ENCODE data around the gene TULP4. TPM values are rescaled to one million over a fixed set of nuclear protein-coding genes. Genes with fewer than 3 reads are reported as not detected.

The TULP4 gene
- total RNA-seq, 1 donor = 105 TPM

DNA sequence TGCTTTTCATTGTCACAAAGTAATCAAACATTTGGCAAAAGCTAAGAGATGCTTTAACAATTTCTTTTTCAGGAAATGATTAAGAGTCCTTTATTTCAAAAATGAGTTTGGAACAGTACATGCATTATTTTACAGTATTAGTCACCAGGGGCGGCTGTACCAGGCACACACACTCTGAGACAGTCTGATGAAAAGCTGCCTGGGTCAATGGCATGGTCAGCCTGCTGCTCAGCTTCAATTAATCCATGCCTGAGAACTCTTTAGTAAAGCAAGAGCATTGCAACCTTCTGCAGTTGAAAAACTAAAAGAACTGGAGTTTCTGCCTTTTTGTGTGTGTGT lies 105.5 kb downstream of the TULP4 start:
- Histone ChIP-seq H3K27me3 (ENCODE audit: insufficient read depth, low read length) (no peaks in the 10 kb centered on the region), H3K4me3 (ENCODE audit: low read length) (no peak overlapping the region), H3K9me3 (ENCODE audit: low read depth, low read length) (peaks cover 5% of the 10 kb centered on the region), H3K4me1 (ENCODE audit: insufficient read depth, low read length) (no peaks in the 10 kb centered on the region)

DNA sequence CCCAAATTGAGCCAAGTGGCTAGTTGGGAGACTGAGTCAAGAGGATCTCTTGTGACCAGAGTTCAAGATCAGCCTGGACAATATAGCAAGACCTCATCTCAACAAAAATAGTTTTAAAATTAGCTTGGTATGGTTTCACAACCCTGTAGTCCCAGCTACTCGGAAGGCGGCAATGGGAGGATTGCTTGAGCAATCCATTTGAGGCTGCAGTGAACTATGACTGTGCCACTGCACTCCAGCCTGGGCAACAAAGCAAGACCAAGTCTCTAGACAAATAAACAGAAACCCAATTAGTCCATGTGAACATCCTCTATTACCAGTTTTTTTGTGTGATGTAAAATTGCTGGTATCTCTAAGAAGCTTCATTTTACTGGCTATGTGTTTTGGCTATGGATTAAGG lies 106.2 kb downstream of the TULP4 start:
- Histone ChIP-seq H3K4me1 (ENCODE audit: insufficient read depth, low read length) (no peaks in the 10 kb centered on the region), H3K27me3 (ENCODE audit: insufficient read depth, low read length) (no peaks in the 10 kb centered on the region), H3K4me3 (ENCODE audit: low read length) (no peak overlapping the region), H3K9me3 (ENCODE audit: low read depth, low read length) (peaks cover 5% of the 10 kb centered on the region)

DNA sequence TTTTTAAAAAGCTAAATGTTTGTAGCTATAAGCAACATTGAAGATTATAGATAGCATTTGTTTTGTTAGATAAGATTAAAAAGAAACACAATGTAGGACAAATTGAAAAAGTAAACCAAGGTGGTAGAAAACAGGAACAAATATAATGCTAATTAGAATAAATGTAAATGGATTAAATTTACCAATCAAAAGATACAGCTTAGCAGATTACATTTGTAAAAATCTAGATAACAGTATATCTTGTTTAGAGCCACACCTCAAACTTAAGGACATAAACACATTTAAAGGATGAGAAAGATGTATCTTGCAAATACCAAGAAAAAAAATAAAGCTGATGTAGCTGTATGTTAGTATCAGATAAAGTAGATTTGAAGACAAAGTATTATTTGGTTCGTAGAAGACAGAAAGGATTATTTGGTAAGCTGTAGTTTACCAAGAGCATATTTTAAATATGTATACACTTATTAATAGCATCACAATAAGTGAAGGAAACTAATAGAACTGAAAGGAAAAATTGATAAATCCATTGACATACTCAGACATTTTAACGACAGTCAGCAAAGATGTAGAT lies 107.2 kb downstream of the TULP4 start:
- Histone ChIP-seq H3K9me3 (ENCODE audit: low read depth, low read length) (peaks cover 5% of the 10 kb centered on the region), H3K27me3 (ENCODE audit: insufficient read depth, low read length) (no peaks in the 10 kb centered on the region), H3K4me1 (ENCODE audit: insufficient read depth, low read length) (no peaks in the 10 kb centered on the region), H3K4me3 (ENCODE audit: low read length) (no peak overlapping the region)

DNA sequence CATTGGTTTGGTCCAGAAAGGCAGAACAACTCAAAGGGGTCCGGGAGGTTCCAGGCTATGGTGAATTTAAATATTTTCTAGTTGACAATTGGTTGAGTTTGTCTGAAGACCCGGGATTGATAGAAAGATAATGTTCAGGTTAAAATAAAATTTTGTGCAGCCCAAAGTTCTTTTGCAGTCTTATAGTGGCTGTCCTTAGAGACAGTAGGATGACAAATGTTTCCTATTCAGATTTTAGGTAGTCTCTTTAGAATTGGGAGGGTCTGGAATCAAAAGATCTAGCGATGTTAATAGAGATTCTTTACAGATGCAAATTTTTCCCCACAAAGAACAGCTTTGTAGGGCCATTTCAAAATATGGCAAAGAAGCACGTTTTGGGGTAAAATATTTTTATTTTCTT lies 109.1 kb downstream of the TULP4 start:
- Histone ChIP-seq H3K9me3 (ENCODE audit: low read depth, low read length) (peaks cover 5% of the 10 kb centered on the region), H3K27me3 (ENCODE audit: insufficient read depth, low read length) (no peaks in the 10 kb centered on the region), H3K4me3 (ENCODE audit: low read length) (no peak overlapping the region), H3K4me1 (ENCODE audit: insufficient read depth, low read length) (no peaks in the 10 kb centered on the region)

DNA sequence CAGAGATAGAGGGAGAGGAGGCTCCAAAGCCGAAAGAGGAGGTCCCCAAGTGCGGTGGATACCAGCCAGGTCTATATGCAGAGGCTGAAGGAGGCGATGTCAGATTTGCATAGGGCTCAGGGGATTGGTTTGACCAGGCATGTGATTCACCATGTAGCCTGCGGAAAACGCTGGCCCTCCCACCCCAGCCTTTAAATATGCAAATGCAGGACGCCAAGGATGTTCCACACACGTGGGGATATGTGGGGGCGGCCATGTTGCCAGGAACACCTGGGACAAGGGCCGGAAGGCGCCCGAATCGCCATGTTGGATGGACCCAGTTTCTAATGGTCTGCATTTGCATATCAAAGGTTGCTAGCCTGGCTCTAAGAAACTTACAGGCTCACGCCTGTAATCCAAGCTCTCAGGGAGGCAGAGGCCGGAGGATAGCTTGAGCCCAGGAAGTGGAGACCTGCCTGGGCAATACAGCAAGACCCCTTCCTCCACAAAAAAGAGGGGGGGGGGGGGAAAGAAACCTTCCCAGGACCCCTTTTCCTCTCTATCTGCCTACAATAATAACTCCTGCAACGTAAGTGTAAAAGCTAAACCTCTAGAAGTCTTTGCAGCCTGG lies 110.5 kb downstream of the TULP4 start:
- H3K4me3 ChIP-seq (ENCODE audit: low read length) = no peak overlapping the region
- no peaks in the 10 kb centered on the region for H3K4me1 ChIP-seq (ENCODE audit: insufficient read depth, low read length)
- H3K27me3 ChIP-seq (ENCODE audit: insufficient read depth, low read length) = no peaks in the 10 kb centered on the region
- peaks cover 5% of the 10 kb centered on the region for H3K9me3 ChIP-seq (ENCODE audit: low read depth, low read length)

DNA sequence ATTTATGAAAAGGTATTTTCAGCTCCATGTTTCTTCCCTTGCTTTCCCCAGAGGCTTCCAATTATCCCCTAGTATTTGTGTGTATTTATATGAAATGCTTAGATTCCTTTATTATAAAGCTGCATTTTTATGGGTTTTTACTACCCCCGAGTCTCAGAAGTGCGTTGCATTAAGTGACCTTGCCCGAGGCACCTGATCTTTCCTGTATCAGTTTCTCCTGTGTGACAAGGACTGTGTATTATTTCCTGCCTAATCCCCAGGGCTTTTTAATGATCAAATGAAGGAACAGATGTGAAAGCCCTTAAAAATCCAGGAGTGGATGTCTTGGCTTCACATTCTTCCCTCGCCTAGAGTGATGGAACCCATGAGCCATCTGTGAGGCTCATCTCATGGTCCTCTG lies 118.8 kb downstream of the TULP4 start:
- Histone ChIP-seq H3K9me3 (ENCODE audit: low read depth, low read length) (no peaks in the 10 kb centered on the region), H3K4me3 (ENCODE audit: low read length) (no peak overlapping the region), H3K4me1 (ENCODE audit: insufficient read depth, low read length) (no peaks in the 10 kb centered on the region), H3K27me3 (ENCODE audit: insufficient read depth, low read length) (no peaks in the 10 kb centered on the region)

DNA sequence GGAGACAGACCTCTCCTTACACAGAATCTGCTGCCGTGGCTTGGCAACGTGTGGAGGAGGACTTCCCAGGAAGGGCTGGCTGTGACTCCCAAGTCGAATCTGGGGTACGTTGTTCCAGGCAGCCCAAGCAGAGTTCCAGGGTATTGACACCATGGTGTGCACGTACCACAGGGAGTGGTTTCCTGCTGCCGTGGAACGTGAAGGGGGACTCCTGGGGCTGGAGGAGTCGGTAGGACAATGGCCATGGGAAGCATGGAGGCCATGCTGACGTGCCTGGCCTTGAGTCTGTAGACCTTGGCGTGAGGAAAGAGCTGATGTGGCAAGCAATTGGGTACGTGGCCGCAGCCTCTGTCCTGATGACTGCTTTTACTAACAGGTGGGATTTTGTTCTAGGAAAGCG lies 119.3 kb downstream of the TULP4 start:
- H3K9me3 ChIP-seq (ENCODE audit: low read depth, low read length) = no peaks in the 10 kb centered on the region
- H3K4me3 ChIP-seq (ENCODE audit: low read length) = no peak overlapping the region
- H3K27me3 ChIP-seq (ENCODE audit: insufficient read depth, low read length) = no peaks in the 10 kb centered on the region
- no peaks in the 10 kb centered on the region for H3K4me1 ChIP-seq (ENCODE audit: insufficient read depth, low read length)

DNA sequence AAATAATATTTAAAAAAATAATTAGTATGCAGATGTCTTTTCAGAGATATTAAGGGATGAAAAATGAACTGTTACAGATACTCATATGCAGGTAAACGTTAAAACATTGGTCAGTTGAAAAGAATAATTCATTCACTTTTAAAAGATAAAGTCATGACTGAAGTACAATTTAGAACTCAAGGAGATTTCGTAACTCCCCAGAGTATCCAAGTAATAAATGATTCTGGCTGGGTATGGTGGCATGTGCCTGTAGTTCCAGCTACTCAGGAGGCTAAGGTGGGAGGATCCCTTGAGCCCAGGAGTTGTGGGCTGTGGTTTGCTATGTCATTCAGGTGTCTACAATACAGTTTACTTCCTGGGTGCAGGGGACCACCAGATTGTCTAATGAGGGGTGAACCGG lies 125.3 kb downstream of the TULP4 start:
- no peak overlapping the region for H3K4me3 ChIP-seq (ENCODE audit: low read length)
- no peaks in the 10 kb centered on the region for H3K9me3 ChIP-seq (ENCODE audit: low read depth, low read length)
- H3K4me1 ChIP-seq (ENCODE audit: insufficient read depth, low read length) = no peaks in the 10 kb centered on the region
- no peaks in the 10 kb centered on the region for H3K27me3 ChIP-seq (ENCODE audit: insufficient read depth, low read length)

DNA sequence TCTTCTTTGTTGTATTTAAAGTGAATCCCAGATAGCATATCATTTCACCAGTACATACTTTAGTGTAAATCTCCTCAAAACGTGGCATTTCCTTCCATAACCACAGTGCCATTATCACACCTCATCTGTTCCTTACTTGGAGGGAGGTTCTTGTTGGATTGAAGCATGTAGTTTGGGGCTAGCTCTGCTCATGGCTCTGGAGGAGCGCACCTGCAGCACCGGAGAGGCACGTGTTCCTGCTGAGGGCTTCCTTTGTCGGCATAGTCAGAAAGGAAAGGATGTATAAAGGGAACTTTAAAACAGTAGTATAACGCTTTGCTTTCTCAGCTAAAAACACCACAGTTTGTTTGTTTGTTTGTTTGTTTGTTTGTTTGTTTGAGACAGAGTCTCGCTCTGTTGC lies 126.0 kb downstream of the TULP4 start:
- H3K4me1 ChIP-seq (ENCODE audit: insufficient read depth, low read length) = no peaks in the 10 kb centered on the region
- no peak overlapping the region for H3K4me3 ChIP-seq (ENCODE audit: low read length)
- no peaks in the 10 kb centered on the region for H3K27me3 ChIP-seq (ENCODE audit: insufficient read depth, low read length)
- no peaks in the 10 kb centered on the region for H3K9me3 ChIP-seq (ENCODE audit: low read depth, low read length)

DNA sequence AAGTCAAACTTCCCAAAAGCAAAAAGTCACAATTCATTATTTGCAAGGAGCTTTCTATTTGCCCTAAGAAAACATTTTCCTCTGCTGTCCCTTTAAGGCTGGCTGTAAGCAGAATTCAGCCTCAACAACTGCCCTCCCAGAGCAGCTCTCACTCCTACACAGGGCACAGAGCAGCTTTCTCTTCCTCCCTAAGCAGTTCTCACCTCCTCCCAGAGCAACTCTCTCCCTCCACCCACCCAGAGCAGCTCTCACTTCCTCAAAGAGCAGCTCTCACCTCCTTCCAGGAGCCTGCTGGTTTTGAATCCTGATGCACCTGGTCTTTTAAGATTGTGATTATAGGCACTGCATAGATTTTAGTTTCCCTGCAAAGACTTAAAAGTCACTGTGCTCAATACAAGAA lies 127.0 kb downstream of the TULP4 start:
- Histone ChIP-seq H3K27me3 (ENCODE audit: insufficient read depth, low read length) (no peaks in the 10 kb centered on the region), H3K9me3 (ENCODE audit: low read depth, low read length) (no peaks in the 10 kb centered on the region), H3K4me3 (ENCODE audit: low read length) (no peak overlapping the region), H3K4me1 (ENCODE audit: insufficient read depth, low read length) (no peaks in the 10 kb centered on the region)

DNA sequence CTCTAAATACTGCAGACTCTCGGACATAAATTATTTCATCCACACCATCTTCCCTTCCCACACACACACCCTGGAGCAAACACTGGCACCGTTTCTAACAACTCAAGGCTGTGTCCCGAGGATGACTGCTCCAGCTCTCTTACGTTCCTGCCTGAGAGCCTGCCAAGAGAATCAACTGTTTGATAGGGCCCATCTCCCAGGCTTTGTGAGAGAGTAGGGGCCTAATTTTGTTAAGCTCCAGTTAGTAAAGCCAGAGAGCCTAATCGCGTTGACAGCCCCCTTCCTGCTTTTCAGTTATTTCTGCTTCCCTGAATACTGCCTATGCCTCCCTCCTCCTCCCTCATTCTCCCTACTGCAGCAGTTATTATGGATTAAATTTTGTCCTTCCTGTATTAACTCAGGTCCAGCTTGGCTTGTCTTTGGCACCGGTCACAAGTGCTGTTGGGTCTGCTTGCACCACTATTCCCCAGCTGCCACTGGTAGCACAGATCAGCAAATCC lies 129.5 kb downstream of the TULP4 start:
- H3K9me3 ChIP-seq (ENCODE audit: low read depth, low read length) = no peaks in the 10 kb centered on the region
- no peaks in the 10 kb centered on the region for H3K4me1 ChIP-seq (ENCODE audit: insufficient read depth, low read length)
- no peak overlapping the region for H3K4me3 ChIP-seq (ENCODE audit: low read length)
- H3K27me3 ChIP-seq (ENCODE audit: insufficient read depth, low read length) = no peaks in the 10 kb centered on the region

DNA sequence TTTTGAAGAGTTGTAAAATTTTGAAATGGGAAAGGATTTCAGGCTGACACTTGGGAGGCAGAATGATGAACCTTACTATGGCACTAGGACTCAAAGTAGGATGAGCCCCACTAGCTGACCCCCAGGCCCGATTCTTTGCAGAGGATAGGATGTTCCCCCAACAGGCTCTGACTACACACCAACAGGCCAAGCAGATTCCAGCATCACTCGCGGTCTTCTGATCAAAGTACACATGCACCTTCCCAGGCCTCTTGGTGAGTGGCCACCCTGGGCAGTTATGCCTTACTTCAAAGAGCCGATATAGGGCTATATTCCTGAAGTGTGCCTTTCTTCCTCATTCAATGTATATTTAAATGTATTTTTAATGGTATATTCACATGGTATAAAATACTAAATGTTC lies 130.0 kb downstream of the TULP4 start:
- Histone ChIP-seq H3K4me1 (ENCODE audit: insufficient read depth, low read length) (no peaks in the 10 kb centered on the region), H3K9me3 (ENCODE audit: low read depth, low read length) (no peaks in the 10 kb centered on the region), H3K4me3 (ENCODE audit: low read length) (no peak overlapping the region), H3K27me3 (ENCODE audit: insufficient read depth, low read length) (no peaks in the 10 kb centered on the region)

DNA sequence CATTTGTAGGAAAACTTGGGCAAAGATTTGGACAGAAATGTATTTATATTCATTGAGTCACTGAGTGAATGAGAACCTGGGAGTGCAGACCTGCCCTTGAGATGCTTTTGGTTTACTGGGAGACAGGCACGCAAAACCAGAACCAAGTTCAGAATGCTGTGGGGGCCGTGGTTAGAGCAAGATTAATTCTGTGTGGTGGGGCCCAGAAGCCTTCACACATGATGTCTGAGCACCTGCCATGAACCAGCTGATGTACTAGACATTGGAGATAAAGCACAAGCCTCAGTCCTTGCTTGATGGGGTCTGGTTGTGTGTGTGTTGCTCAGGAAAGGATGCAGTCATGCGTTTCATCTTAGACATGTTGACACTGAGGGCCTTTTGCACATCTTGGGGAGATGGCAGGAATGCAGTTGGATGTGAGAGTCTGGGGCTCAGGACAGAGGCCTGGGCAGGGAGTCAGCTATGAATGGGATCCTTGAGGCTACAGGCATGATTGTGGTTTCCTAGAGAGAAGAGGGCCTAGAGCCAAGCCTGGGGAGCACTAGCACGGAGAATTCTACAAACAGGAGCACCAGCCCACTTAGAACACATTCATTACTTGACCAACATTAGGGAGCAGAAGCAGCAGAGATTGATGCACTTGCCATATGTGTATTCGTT lies 133.3 kb downstream of the TULP4 start:
- no peaks in the 10 kb centered on the region for H3K27me3 ChIP-seq (ENCODE audit: insufficient read depth, low read length)
- no peaks in the 10 kb centered on the region for H3K9me3 ChIP-seq (ENCODE audit: low read depth, low read length)
- no peaks in the 10 kb centered on the region for H3K4me1 ChIP-seq (ENCODE audit: insufficient read depth, low read length)
- no peak overlapping the region for H3K4me3 ChIP-seq (ENCODE audit: low read length)

DNA sequence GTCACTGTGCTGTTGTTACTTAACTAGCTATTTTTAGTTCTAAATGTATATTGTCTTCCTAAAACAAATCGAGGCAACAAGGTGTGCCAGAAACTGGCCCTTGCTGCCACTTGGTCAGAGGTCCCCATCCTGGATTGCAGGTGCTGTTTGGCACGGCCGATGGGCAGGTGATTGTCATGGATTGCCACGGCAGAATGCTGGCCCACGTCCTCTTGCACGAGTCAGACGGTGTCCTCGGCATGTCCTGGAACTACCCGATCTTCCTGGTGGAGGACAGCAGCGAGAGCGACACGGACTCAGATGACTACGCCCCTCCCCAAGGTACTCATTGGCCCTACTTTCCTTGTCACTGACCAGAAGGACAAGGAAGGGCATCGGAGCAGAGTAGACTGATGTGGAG lies 136.6 kb downstream of the TULP4 start:
- Histone ChIP-seq H3K4me1 (ENCODE audit: insufficient read depth, low read length) (no peaks in the 10 kb centered on the region), H3K27me3 (ENCODE audit: insufficient read depth, low read length) (no peaks in the 10 kb centered on the region), H3K9me3 (ENCODE audit: low read depth, low read length) (no peaks in the 10 kb centered on the region), H3K4me3 (ENCODE audit: low read length) (no peak overlapping the region)

DNA sequence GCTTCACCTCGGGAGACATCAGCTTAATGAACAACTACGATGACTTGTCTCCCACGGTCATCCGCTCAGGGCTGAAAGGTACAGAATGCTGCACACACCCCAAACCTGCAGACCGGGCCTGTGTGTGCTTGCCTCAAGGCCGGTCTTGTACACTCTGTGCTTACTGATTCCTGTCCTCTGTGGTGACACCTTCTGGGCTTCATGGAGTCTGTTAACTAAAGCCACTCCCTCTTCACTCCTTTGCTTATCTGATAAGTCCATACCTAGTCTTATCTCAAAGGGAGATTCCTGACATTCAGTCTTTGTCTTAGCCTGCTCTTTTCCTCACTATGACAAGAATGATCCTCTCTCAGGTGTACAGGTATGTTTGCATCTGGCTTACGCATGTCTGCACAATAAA lies 139.9 kb downstream of the TULP4 start:
- H3K27me3 ChIP-seq (ENCODE audit: insufficient read depth, low read length) = no peaks in the 10 kb centered on the region
- H3K4me3 ChIP-seq (ENCODE audit: low read length) = no peak overlapping the region
- no peaks in the 10 kb centered on the region for H3K4me1 ChIP-seq (ENCODE audit: insufficient read depth, low read length)
- H3K9me3 ChIP-seq (ENCODE audit: low read depth, low read length) = no peaks in the 10 kb centered on the region

DNA sequence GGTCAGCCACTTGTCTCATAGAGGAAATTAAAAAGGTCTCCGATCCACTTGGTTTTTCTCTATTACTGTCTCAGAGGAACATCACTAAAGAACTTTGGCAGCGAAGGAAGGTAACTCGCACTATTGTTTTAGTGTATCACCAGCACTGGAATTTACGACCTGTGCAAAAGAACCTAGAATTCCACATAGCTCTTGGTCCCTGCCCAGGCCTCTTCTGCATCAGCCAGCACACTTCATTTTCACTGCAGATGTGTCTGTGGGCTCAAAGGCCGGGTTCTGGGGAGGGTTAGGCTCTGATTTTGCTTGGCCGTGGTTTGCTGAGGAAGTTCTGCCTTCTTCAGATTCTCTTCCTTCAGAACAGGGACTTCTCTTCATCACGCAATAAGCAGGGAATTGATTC lies 144.9 kb downstream of the TULP4 start:
- Histone ChIP-seq H3K9me3 (ENCODE audit: low read depth, low read length) (no peaks in the 10 kb centered on the region), H3K4me1 (ENCODE audit: insufficient read depth, low read length) (no peaks in the 10 kb centered on the region), H3K4me3 (ENCODE audit: low read length) (no peak overlapping the region), H3K27me3 (ENCODE audit: insufficient read depth, low read length) (no peaks in the 10 kb centered on the region)
